HEK293 (cell line): ENCODE data around the gene ANAPC16.
"Not testable (repeated sequence)": the region's sequence is repeated elsewhere in the genome, so short reads cannot be mapped to it uniquely, and the experiment has no call there.

ENCODE experiments used
- SETDB1 ChIP-seq: IDR thresholded peaks from one replicate; pipeline ENCODE4 v1.6.1; 2017; ENCODE audit warnings: mild to moderate bottlenecking, low read length, moderate library complexity, mixed read lengths; ENCODE audit not compliant: insufficient read length
- ZBTB10 ChIP-seq: fragments of 450-650 bp; formaldehyde crosslinking; IDR thresholded peaks from 2 replicates; pipeline ENCODE4 v1.5.1; 2016; ENCODE audit warnings: missing biosample characterization, missing genetic modification characterization
- ZFP41 ChIP-seq: fragments of 450-650 bp; formaldehyde crosslinking; IDR thresholded peaks from 2 replicates; pipeline ENCODE4 v1.5.1; 2016; ENCODE audit warnings: missing biosample characterization, missing genetic modification characterization, borderline replicate concordance
- ZNF112 ChIP-seq: fragments of 450-650 bp; formaldehyde crosslinking; IDR thresholded peaks from 2 replicates; pipeline ENCODE4 v1.5.0; 2017; ENCODE audit warnings: missing biosample characterization, missing genetic modification characterization
- ZNF24 ChIP-seq: fragments of 450-650 bp; formaldehyde crosslinking; IDR thresholded peaks from 2 replicates; pipeline ENCODE4 v1.5.1; 2016; ENCODE audit warnings: missing biosample characterization, missing genetic modification characterization
- ZNF660 ChIP-seq: fragments of 450-650 bp; IDR thresholded peaks from 2 replicates; pipeline ENCODE4 v1.5.1; 2018; ENCODE audit warnings: missing biosample characterization, mild to moderate bottlenecking, missing genetic modification characterization
- ZNF768 ChIP-seq: fragments of 450-650 bp; formaldehyde crosslinking; IDR thresholded peaks from 2 replicates; pipeline ENCODE4 v1.5.1; 2018; ENCODE audit warnings: missing biosample characterization, mild to moderate bottlenecking, missing genetic modification characterization

- TF ChIP-seq ZNF24 (tag by site-specific recombination); ZNF660 (tag by site-specific recombination); ZBTB10; ZFP41; SETDB1; ZNF768 (tag by site-specific recombination); ZNF112 (tag by site-specific recombination): not testable (repeated sequence)
Observed at GRCh38 chr10:72224191-72224590, 8.4 kb downstream of the ANAPC16 start.
